Panc1 (cell line): ENCODE measurements around the gene PARP3. TPM values are rescaled to one million over a fixed set of nuclear protein-coding genes. Genes with fewer than 3 reads are reported as not detected.

Source experiments
- ATAC-seq: fragments of 200-7000 bp; cut with Tn5 transposase; 2 replicates; pipeline ENCODE4 v1.9.1; 2020; ENCODE audit warnings: mild to moderate bottlenecking, moderate library complexity
- BruUV-seq: library from RNA; stranded (reverse); fragments of 400-500 nt; replicated peaks from 2 replicates; lab custom pipeline; 2021; lab: Mats Ljungman, UMichigan
- CTCF ChIA-PET: fragments of 300-600 bp; sonication (Branson Sonifier 250); formaldehyde crosslinking; loops from one replicate; lab custom pipeline; 2022; ENCODE audit warnings: antibody characterized with exemption; lab: Charles Lee
- POLR2A ChIA-PET: fragments of 300-600 bp; sonication (Branson Sonifier 250); formaldehyde crosslinking; loops from one replicate; lab custom pipeline; 2022; ENCODE audit warnings: antibody characterized with exemption; lab: Charles Lee
- DNase-seq: peaks from one replicate; pipeline ENCODE4 v3.0.0-alpha.2; 2010; ENCODE audit warnings: low read depth, low spot score
- H3K27ac ChIP-seq: 2 replicates; pipeline ENCODE4 v1.5.1; 2011; ENCODE audit warnings: mild to moderate bottlenecking, low read length, inconsistent platforms
- H3K27me3 ChIP-seq: fragments of 200-500 bp; sonication (Bioruptor generic); 2 replicates; pipeline ENCODE4 v1.6.0; 2014; ENCODE audit warnings: low read length, inconsistent platforms; ENCODE audit not compliant: control insufficient read depth, insufficient read depth
- H3K36me3 ChIP-seq: fragments of 200-500 bp; sonication (Bioruptor generic); 2 replicates; pipeline ENCODE4 v1.5.1; 2014; ENCODE audit warnings: inconsistent platforms, mild to moderate bottlenecking, low read length, moderate library complexity; ENCODE audit not compliant: control insufficient read depth, insufficient read depth
- H3K4me1 ChIP-seq: 2 replicates; pipeline ENCODE4 v1.5.1; 2011; ENCODE audit warnings: inconsistent platforms, mild to moderate bottlenecking, low read length, moderate library complexity; ENCODE audit not compliant: control insufficient read depth, insufficient read depth
- H3K4me3 ChIP-seq, 2 experiments: 2 replicates each; pipeline ENCODE4 v1.5.1; 2011 to 2012; ENCODE audit warnings: low read depth in 2 of 2, low read length in 2 of 2, mild to moderate bottlenecking in 2 of 2, inconsistent platforms in 1 of 2, moderate library complexity in 1 of 2
- H3K9me3 ChIP-seq: fragments of 200-500 bp; sonication (Bioruptor generic); 2 replicates; pipeline ENCODE4 v1.5.1; 2014; ENCODE audit warnings: low read depth, mild to moderate bottlenecking, inconsistent platforms, low read length, moderate library complexity; ENCODE audit not compliant: control insufficient read depth, insufficient read depth
- CTCF ChIP-seq: fragments of 450-650 bp; IDR thresholded peaks from 2 replicates; pipeline ENCODE4 v1.5.1; 2017; ENCODE audit warnings: mild to moderate bottlenecking
- POLR2AphosphoS5 ChIP-seq: IDR thresholded peaks from 2 replicates; pipeline ENCODE4 v1.6.1; 2012; ENCODE audit warnings: mild to moderate bottlenecking, low read depth, low read length, moderate library complexity
- REST ChIP-seq, 2 experiments: IDR thresholded peaks; 2 replicates each; pipeline ENCODE4 v1.6.1; 2011 to 2012; ENCODE audit warnings: low read depth in 2 of 2, control low read depth in 1 of 2, low read length in 1 of 2, mild to moderate bottlenecking in 1 of 2, moderate library complexity in 1 of 2; ENCODE audit not compliant: insufficient read depth in 1 of 2
- SIN3A ChIP-seq: IDR thresholded peaks from 2 replicates; pipeline ENCODE4 v1.6.1; 2012; ENCODE audit warnings: low read depth, mild to moderate bottlenecking, low read length, moderate library complexity, borderline replicate concordance; ENCODE audit not compliant: insufficient read depth
- TCF7L2 ChIP-seq: IDR thresholded peaks from 2 replicates; pipeline ENCODE4 v1.6.1; 2011; ENCODE audit warnings: mild to moderate bottlenecking, low read depth, low read length, inconsistent platforms
- in situ Hi-C: cut with HindIII; loops from 2 replicates; pipeline ENCODE4 v1.10.0; 2016; ENCODE audit warnings: low sequenced_read_pairs, low pct_unique_long_range_greater_than_20kb
- intact Hi-C: fragments of 100-400 bp; cut with micrococcal nuclease; formaldehyde crosslinking; loops from one replicate; pipeline ENCODE4 v1.10.0; 2022; ENCODE audit not compliant: unreplicated experiment
- total RNA-seq: library from RNA; stranded (reverse); gene quantifications from one replicate; pipeline ENCODE4 v1.2.1, GENCODE V29; 2021; ENCODE audit not compliant: unreplicated experiment

The PARP3 gene
- total RNA-seq, 1 experiment from 2014 or later: 16.1 TPM

- Histone ChIP-seq H3K9me3 (no peaks in the 10 kb centered on the region), H3K36me3 (no peaks in the 10 kb centered on the region), H3K4me1 (no peaks in the 10 kb centered on the region; the same call in none of the 2 replicates), H3K27me3 (no peaks in the 10 kb centered on the region), H3K4me3 (no peak overlapping the region), H3K27ac (no peak overlapping the region)
- in situ Hi-C loops (no loop called here), intact Hi-C loops (no loop called here)
- CTCF ChIA-PET: interaction anchor here (0.9 kb wide), 1 partner anchor 19 kb away, joined by 3 read pairs; no protein-coding TSS in a partner anchor
- DNase-seq (no peak), ATAC-seq (no peak)
- no TSS peak for BruUV-seq
- TF ChIP-seq SIN3A (no peak), CTCF (no peak)
- POLR2A ChIA-PET: no interaction called here
Measured at GRCh38 chr3:51961602-51962569, 19.7 kb downstream of the PARP3 start.

GRCh38 chr3:51962854-51963530 lies 20.8 kb downstream of the PARP3 start:
- Histone ChIP-seq H3K9me3 (no peaks in the 10 kb centered on the region), H3K4me3 (no peak overlapping the region), H3K36me3 (no peaks in the 10 kb centered on the region), H3K4me1 (no peaks in the 10 kb centered on the region; the same call in none of the 2 replicates), H3K27me3 (no peaks in the 10 kb centered on the region), H3K27ac (no peak overlapping the region)
- DNase-seq (no peak), ATAC-seq (no peak)
- intact Hi-C loops: no loop called here
- TF ChIP-seq SIN3A: no peak
- no peak for TF ChIP-seq REST (IDR thresholded peaks at IDR 0.05; ENCODE audit: insufficient read depth in 1 of 2, low read depth in 2 of 2, low read length in 1 of 2)
- no peak for TF ChIP-seq TCF7L2
- no peak for TF ChIP-seq POLR2AphosphoS5
- TF ChIP-seq CTCF: no peak
- CTCF ChIA-PET: no interaction called here
- in situ Hi-C loops: no loop called here
- POLR2A ChIA-PET: interaction anchor here (0.6 kb wide), 1 partner anchor 220 kb away, joined by 4 read pairs; no protein-coding TSS in a partner anchor
- no TSS peak for BruUV-seq
